ENCODE data around the gene CCDC81.
"Not testable (repeated sequence)": the region's sequence is repeated elsewhere in the genome, so short reads cannot be mapped to it uniquely, and the experiment has no call there.

Gene CCDC81

DNA sequence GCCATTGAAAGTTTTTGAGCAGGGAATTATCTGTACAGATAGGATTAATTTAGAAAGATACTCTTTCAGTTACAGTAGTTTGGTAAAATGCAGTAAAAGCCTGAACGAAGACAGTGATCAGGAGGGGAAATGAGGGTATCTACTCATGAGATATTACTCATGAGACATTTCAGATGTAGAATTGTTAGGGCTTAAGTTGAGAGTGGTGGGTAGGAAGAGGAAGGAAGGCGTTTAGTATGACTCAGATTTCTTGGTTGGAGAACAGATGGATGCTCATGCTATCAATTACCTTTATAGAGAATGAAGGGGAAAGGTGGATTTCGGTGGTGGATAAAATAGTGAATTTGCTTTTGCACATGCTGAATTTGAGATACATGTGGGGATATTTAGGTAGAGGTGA is 15.8 kb downstream of the CCDC81 start:
- DNase-seq, result no peak

DNA sequence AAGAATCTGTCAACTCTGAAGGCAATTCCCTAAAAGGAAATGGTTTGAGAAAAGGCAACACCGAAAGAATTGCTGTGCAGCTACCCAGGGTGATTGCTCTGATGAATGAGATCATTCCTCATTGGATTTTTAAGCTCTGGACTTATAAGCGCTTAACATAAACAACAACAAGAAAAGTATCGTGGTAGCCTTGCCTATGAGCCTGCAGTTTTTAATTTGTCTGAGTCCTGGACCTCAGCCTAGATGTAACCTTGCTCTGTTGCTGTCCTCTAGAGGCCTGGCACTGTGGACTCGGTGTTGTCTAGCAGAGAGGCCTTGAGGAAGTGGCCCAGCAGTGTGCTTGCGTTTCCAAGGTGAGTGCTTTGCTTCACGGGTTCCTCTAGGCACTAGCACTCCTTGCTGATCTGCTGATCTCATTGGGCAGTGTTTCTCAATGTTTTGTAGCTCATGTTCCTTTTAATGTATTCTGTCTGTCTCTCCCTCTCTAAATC is 20.4 kb downstream of the CCDC81 start:
- no peak for DNase-seq

DNA sequence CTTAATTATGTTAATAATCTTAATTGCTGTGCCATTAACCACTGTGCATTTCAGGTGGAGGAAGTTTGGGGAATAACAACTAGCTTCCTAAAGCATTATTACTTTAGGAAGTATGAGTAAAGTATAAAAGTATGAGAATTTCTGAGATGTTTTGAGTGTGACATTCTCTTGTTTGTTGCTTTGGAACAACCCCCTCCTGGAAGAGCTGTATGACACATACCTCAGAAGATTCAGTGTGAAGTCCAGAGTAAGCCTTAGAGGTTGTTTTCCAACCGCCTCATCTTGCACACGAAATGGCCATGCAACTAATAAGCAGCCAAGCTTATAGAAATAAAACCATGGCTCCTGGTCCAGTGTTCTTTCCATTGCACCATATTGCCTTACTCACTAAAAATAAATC is 21.7 kb downstream of the CCDC81 start:
- no peak for DNase-seq

GRCh38 chr11:86397351-86397750 is 22.7 kb downstream of the CCDC81 start:
- DNase-seq, result no peak

DNA sequence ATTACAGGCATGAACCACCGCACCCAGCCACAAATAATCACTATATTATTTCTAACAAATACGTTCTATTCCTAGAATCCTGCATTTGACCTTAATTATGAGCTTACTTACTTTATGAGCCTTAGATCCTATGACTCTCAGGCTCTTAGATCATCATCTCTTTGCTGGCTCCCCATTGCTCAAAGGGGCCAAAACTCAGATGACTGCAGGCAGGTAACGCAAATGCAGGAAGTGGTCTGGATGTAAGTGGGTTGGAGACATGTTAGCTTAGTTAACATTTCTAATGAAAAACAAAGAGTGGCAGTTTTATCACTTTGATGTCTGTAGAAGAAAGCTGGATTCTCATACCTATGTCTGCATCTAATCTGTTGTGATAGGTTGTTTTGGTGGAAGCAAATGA is 23.4 kb downstream of the CCDC81 start:
- DNase-seq, result no peak

DNA sequence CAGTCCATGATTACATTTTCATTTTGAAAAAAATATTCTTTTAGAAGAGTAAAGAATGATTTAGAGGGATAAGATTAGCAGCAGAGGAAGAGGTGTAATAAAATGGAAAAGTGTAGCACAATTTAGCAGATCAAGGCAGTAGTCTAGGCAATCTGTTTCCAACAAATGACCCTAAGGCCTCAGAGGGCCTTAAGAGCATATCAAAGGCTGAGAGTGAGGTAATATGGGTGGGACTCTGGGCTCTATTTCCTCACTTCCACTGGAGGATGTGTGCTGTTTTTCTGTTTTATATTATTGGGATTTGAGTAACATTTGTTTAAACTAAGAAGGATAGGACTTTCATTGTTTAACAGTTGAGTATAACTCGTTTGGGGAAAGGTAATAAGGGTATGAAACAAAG is 28.8 kb downstream of the CCDC81 start:
- DNase-seq, result no peak

- no peak for DNase-seq
Measured at GRCh38 chr11:86408845-86409244, 34.2 kb downstream of the CCDC81 start.

DNA sequence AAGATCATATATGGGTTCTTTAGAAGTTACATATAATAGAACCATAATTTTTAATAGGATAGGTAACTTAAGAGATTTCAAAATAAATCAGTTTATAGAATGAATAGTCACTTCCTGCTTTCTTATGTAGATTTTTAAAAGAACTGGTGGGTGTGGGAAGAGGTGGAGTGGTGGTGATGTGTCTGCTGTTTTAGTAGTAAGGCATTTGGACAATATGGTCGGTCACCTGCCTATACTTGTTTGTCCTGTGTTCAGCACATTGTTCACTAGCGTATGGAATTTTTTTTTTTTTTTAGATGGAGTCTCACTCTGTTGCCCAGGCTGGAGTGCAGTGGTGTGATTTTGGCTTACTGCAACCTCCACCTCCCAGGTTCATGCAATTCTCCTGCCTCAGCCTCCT is 39.3 kb downstream of the CCDC81 start:
- DNase-seq, result no peak

DNA sequence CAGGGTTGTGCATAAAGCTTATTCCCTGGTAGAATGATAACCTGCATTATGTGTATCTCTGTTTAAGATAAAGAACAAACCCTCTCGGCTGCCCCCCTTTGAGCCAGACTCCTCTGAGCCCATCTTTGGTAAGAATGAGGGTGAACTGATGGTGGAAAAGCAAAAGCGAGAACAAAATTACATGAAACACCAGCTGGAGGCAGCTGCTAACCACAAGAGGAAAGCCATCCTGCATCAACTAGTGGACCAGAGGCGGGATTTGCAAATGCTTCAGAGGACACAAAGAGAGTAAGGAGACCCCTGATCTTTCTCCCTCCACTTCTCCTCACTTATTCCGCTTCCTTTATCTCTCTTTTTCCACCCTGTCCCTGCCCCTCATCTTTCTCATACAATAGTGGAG is 40.3 kb downstream of the CCDC81 start:
- no peak for DNase-seq

DNA sequence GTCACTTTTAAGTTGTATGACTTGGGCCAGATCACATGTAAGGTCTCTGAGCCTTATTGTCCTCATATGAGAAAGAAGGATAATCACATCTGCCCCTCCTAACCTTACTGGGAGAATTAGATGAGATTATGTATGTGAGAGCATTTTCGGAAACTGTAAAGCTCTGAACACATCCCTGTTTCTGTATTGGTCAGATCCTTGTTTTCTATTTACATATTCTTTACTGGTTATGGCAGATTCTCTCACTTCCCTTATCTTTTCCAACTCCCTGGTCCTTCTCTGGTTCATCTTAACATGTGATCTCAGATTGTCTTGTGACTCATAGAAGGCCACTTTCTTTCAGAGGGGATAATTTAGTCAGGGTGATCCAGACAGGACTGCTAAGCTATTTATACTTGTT is 41.8 kb downstream of the CCDC81 start:
- DNase-seq, result no peak

DNA sequence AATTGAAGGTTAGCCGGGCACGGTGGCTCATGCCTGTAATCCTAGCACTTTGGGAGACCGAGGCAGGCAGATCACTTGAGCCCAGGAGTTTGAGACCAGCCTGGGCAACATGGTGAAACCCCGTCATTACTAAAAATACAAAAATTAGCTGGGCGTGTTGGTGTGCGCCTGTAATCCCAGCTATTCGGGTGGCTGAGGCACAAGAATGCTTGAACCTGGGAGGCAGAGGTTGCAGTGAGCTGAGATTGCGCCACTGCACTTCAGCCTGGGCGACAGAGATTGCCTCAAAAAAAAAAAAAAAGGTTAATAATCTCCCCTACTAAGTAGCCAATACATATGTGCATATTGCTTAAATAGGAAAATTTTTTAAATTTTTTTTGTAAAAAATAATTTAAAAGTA is 42.3 kb downstream of the CCDC81 start:
- not testable (repeated sequence) for DNase-seq

DNA sequence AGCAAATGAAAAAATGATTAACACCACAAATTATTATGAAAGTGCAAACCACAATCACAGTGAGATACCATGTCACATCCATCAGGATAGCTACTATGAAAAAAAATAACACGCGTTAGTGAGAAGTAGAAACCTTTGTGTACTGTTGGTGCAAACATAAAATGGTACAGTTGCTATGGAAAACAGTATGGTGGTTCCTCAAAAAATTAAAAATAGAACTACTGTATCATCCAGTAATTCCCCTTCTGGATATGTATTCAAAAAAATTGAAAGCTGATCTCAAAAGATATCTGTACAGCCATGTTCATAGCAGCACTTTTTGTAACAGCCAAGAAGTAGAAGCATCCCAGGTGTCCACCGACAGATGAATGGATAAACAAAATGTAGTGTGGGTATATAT is 43.4 kb downstream of the CCDC81 start:
- no peak for DNase-seq

DNA sequence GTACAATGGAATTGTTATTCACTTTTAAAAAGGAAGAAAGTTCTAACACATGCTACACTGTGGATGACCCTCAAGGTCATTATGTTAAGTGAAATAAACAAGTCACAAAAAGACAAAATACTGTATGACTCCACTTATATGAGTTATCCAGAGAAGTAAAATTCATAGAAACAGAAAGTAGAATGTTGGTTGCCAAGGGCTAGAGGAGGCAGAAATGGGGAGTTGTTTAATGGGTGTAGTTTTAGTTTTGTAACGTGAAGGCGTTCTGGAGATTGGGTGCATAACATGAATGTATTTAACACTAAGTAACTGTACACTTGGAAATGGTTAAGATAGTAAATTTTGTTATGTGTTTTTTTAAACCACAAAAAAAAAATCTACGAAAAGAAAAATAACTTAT is 43.8 kb downstream of the CCDC81 start:
- no peak for DNase-seq

GRCh38 chr11:86418917-86419316 is 44.2 kb downstream of the CCDC81 start:
- no peak for DNase-seq

DNA sequence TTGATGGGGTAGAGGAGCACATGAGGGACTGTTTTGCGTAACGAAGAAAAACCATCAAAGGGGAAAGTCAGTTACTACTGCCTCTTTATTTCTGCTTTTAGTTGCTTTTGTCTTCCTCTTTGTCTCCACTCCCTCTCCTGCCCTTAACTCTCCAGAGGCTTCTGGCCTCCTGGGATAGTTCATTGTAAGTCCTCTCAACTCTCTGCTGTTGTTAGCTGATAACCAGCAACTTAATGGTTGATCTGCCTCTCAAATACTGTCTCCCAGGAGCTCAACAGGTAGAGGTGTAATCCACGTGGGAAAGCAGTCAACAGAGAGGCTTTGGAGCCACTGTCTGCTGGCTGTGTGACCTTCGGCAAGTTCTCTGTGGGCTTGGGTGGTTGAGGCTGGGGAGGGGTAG is 47.3 kb downstream of the CCDC81 start:
- DNase-seq, result no peak

- DNase-seq, result no peak
Measured at GRCh38 chr11:86422371-86422770, 47.7 kb downstream of the CCDC81 start.

GRCh38 chr11:86423488-86423887 is 48.8 kb downstream of the CCDC81 start:
- not testable (repeated sequence) for DNase-seq

DNA sequence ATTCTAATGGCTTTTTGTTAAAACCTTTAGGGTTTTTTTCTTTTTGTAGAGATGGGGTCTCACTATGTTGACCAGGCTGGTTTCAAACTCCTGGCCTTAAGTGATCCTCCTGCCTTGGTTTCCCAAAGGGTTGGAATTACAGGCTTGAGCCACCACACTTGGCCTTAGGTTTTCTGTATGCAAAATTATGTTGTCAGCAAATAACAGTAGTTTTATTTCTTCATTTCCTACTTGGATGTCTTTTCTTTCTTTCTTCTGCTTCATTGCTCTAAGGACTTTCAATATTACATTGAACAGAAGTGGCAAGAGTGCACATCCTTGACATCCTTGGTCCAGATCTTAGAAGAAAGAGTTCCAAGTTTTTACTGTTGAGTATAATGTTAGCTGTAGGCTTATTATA is 52.8 kb downstream of the CCDC81 start:
- DNase-seq, result no peak

DNA sequence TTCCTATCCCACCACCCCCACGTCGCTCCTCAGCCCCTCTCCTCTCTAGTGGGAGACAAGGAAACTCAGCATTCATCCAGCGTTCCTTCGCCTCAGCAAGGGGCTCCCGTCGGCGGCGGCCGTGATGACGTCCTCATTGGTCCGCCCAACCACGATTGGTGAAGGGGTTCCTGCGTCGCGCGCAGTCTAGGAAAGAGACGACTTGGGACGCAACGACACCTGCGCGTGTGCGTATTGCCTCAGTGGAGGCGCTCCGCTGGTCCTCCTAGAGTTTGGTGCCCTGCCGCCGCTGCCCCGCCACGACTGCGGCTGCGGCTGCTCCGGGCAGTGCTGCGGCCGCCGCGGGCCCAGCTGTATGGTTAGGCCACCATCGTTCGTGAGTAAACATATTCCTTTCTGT is 56.6 kb downstream of the CCDC81 start:
- DNase-seq, result no peak

GRCh38 chr11:86433361-86434095 is 58.8 kb downstream of the CCDC81 start:
- DNase-seq, result not testable (repeated sequence)

GRCh38 chr11:86435711-86436110 is 61.0 kb downstream of the CCDC81 start:
- no peak for DNase-seq

GRCh38 chr11:86438685-86439084 is 64.0 kb downstream of the CCDC81 start:
- no peak for DNase-seq

DNA sequence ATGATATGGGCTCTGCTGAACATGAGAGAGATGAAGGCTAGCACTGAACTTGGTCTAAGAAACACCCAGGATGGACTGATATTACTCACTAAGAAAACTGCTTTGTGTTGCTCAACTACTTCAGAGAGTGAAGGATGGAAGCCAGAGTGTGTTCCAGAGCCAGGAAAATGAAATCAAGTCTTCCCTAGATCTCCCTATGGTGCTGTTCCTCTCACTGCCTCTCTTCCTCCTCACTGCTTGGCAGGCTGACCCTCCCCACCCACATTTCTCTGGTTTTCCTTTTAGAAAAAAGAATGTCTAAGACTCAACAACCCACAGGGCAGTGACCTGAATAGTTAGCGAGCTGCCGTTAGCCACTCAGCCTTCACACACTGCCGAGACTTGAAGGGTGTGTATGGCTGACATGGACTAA is 65.6 kb downstream of the CCDC81 start:
- DNase-seq, result no peak

DNA sequence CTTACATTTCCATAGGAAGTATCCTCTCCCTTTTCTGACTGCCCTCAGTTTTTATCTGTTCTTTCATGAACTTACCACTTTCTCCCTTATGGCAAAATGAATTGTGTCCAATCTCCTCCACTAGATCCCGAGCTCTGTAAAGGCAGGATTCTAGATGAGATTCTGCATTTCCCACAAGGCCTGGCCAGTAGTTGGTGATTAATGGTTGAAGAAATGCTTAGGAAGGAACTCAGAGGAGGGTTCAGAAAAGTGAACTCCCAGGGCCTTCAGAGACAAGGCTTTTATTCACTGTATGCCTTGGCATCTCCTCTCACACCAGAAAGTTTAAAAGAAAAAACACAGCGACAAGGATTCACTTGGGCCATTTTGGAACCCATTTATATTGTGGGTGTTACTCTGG is 66.2 kb downstream of the CCDC81 start:
- no peak for DNase-seq

- DNase-seq, result no peak
Measured at GRCh38 chr11:86442420-86442819, 67.7 kb downstream of the CCDC81 start.
